ENCODE measurements around the gene FDXACB1.

GRCh38 chr11:111870113-111870512 lies 8.9 kb downstream of the FDXACB1 start:
- no peak for TF ChIP-seq CTCF (IDR thresholded peaks at IDR 0.05)
- no peak for TF ChIP-seq POLR2A (IDR thresholded peaks at IDR 0.05)

Data from uterus (tissue), 2 donors.